A549 (cell line): ENCODE measurements around the gene MGMT. TPM values are rescaled to one million over a fixed set of nuclear protein-coding genes. Genes with fewer than 3 reads are reported as not detected.

Source experiments
- ATAC-seq, 2 experiments: fragments of 200-7000 bp in 1 of 2; fragments of >200 bp in 1 of 2; cut with Nextera tagmentation in 1 of 2; cut with Tn5 transposase in 1 of 2; 3 replicates each; pipeline versions ENCODE4 v1.8.0 to v1.9.1; 2018 to 2020; ENCODE audit warnings: mild to moderate bottlenecking in 1 of 2, moderate library complexity in 1 of 2
- CTCF ChIA-PET: fragments of 300-600 bp; sonication (Branson Sonifier 250); formaldehyde crosslinking; extraction: SDS; loops from one replicate; lab custom pipeline; 2021; ENCODE audit warnings: antibody characterized with exemption, inconsistent platforms; lab: Yijun Ruan, JAX
- POLR2A ChIA-PET: fragments of 350-600 bp; formaldehyde crosslinking; extraction: SDS; loops from one replicate; lab custom pipeline; 2021; ENCODE audit warnings: antibody characterized with exemption, inconsistent platforms; lab: Yijun Ruan, JAX
- DNase-seq, 2 experiments: peaks; one replicate each; pipeline versions ENCODE4 v3.0.0 to v3.0.0-alpha.2; 2011 to 2016; ENCODE audit warnings: low read depth in 1 of 2, low spot score in 1 of 2
- FAIRE-seq: peaks from 2 replicates; lab custom pipeline; 2011; peaks lifted over from hg19 to GRCh38; lab: Jason Lieb, UNC
- H3K27ac ChIP-seq, 2 experiments: fragments of >200 bp; sonication (Bioruptor Twin); formaldehyde crosslinking; 3 replicates each; pipeline ENCODE4 v1.5.1; 2016 to 2017
- H3K4me1 ChIP-seq: fragments of >200 bp; sonication (Bioruptor Twin); formaldehyde crosslinking; 3 replicates; pipeline ENCODE4 v1.6.1; 2016
- H3K4me2 ChIP-seq: fragments of >200 bp; sonication (Bioruptor Twin); formaldehyde crosslinking; 3 replicates; pipeline ENCODE4 v1.6.1; 2016
- H3K4me3 ChIP-seq: fragments of >200 bp; sonication (Bioruptor Twin); formaldehyde crosslinking; 3 replicates; pipeline ENCODE4 v1.5.1; 2016
- H3K9me3 ChIP-seq: fragments of >200 bp; sonication (Bioruptor Twin); formaldehyde crosslinking; 3 replicates; pipeline ENCODE4 v1.6.1; 2016
- CHD4 ChIP-seq: fragments of 200-600 bp; sonication (generic); IDR thresholded peaks from 2 replicates; pipeline ENCODE4 v1.6.1; 2016; ENCODE audit warnings: antibody characterized with exemption, mild to moderate bottlenecking, borderline replicate concordance
- EHF ChIP-seq: fragments of 250-450 bp; sonication (Bioruptor Pico); IDR thresholded peaks from 2 replicates; pipeline ENCODE4 v1.5.0; 2020; ENCODE audit warnings: mild to moderate bottlenecking
- HDAC2 ChIP-seq: fragments of 200-600 bp; sonication (generic); IDR thresholded peaks from 2 replicates; pipeline ENCODE4 v1.6.1; 2016
- HOXB13 ChIP-seq: fragments of 250-450 bp; sonication (Bioruptor Pico); IDR thresholded peaks from 2 replicates; pipeline ENCODE4 v1.5.0; 2020; ENCODE audit warnings: low read depth, mild to moderate bottlenecking, moderate library complexity
- JUNB ChIP-seq: fragments of >200 bp; sonication (Bioruptor Twin); formaldehyde crosslinking; IDR thresholded peaks from 2 replicates; pipeline ENCODE4 v1.6.1; 2016
- KDM1A ChIP-seq: fragments of 200-600 bp; sonication (generic); IDR thresholded peaks from 2 replicates; pipeline ENCODE4 v1.6.1; 2016; ENCODE audit warnings: low read depth, mild to moderate bottlenecking
- MAFK ChIP-seq: fragments of 450-650 bp; IDR thresholded peaks from 2 replicates; pipeline ENCODE4 v1.6.1; 2014; ENCODE audit not compliant: partially characterized antibody
- MYC ChIP-seq: IDR thresholded peaks from 2 replicates; pipeline ENCODE4 v1.6.1; 2012; ENCODE audit warnings: mild to moderate bottlenecking, inconsistent platforms, low read length, improper control_type of control experiment, borderline replicate concordance
- NFE2L2 ChIP-seq: fragments of 150-350 bp; conservative IDR thresholded peaks from 2 replicates; pipeline ENCODE4 v1.6.1; 2014; ENCODE audit warnings: low read length
- NR3C1 ChIP-seq: fragments of >200 bp; sonication (Bioruptor Twin); formaldehyde crosslinking; IDR thresholded peaks from 3 replicates; pipeline ENCODE4 v1.6.1; 2017
- PHF8 ChIP-seq: fragments of 200-600 bp; sonication (generic); IDR thresholded peaks from 2 replicates; pipeline ENCODE4 v1.6.1; 2016; ENCODE audit warnings: low read depth, mild to moderate bottlenecking, antibody characterized with exemption, moderate library complexity, borderline replicate concordance
- POLR2AphosphoS2 ChIP-seq: conservative IDR thresholded peaks from 2 replicates; pipeline ENCODE4 v1.6.1; 2012; ENCODE audit warnings: low read length, improper control_type of control experiment, inconsistent platforms
- RARB ChIP-seq: fragments of 250-450 bp; sonication (Bioruptor Pico); IDR thresholded peaks from 2 replicates; pipeline ENCODE4 v1.8.0; 2021; ENCODE audit warnings: mild to moderate bottlenecking, moderate library complexity
- RCOR1 ChIP-seq: fragments of 150-350 bp; IDR thresholded peaks from 2 replicates; pipeline ENCODE4 v1.6.1; 2014; ENCODE audit warnings: antibody characterized with exemption, low read length, low read depth
- TFCP2L1 ChIP-seq: fragments of 250-450 bp; sonication (Bioruptor Pico); IDR thresholded peaks from 2 replicates; pipeline ENCODE4 v1.5.0; 2021; ENCODE audit warnings: mild to moderate bottlenecking
- ZC3H11A ChIP-seq: fragments of 450-650 bp; IDR thresholded peaks from 2 replicates; pipeline ENCODE4 v1.6.1; 2014; ENCODE audit warnings: antibody characterized with exemption, mild to moderate bottlenecking
- ZNF302 ChIP-seq: fragments of 250-450 bp; sonication (Bioruptor Pico); IDR thresholded peaks from 2 replicates; pipeline ENCODE4 v1.9.0; 2021; ENCODE audit warnings: inconsistent platforms, mild to moderate bottlenecking, moderate library complexity
- WGBS: methylation state at CpG from one replicate; pipeline ENCODE4 v1.1.6; 2017; ENCODE audit errors: missing lambda C conversion rate; 5-methylcytosine and 5-hydroxymethylcytosine counted together
- polyA plus RNA-seq, 4 experiments: library from polyadenylated mRNA; depleted of rRNA in 3 of 4; stranded (reverse); fragments of >200 nt; fragmentation: RNase III in 1 of 4; extraction: RNeasy Plus Mini Kit Qiagen cat#74134 plus additional on column Dnase treatment in 1 of 4; gene quantifications; 2 replicates in 3 of 4; 3 replicates in 1 of 4; pipeline ENCODE4 v1.2.3, GENCODE V29; 2011 to 2017
- TF ChIP-seq, protein P1 (sequence below): fragments of >200 bp; sonication (Bioruptor Twin); formaldehyde crosslinking; IDR thresholded peaks from 2 replicates; pipeline ENCODE4 v1.6.1; 2016
- TF ChIP-seq, protein P2 (sequence below): IDR thresholded peaks from 2 replicates; pipeline ENCODE4 v1.6.1; 2012; ENCODE audit warnings: low read depth, borderline replicate concordance
- TF ChIP-seq, protein P3 (sequence below): fragments of >200 bp; sonication (Bioruptor Twin); formaldehyde crosslinking; IDR thresholded peaks from 3 replicates; pipeline ENCODE4 v1.5.1; 2016
- TF ChIP-seq, protein P4 (sequence below): IDR thresholded peaks from 2 replicates; pipeline ENCODE4 v1.6.1; 2012
- TF ChIP-seq, protein P5 (sequence below): fragments of 450-650 bp; IDR thresholded peaks from 2 replicates; pipeline ENCODE4 v1.6.1; 2014; ENCODE audit warnings: antibody characterized with exemption

Gene MGMT
- polyA plus RNA-seq, 2 of the 4 experiments (the other 2 are of a cell fraction) = 4.9 to 5.2 TPM

DNA sequence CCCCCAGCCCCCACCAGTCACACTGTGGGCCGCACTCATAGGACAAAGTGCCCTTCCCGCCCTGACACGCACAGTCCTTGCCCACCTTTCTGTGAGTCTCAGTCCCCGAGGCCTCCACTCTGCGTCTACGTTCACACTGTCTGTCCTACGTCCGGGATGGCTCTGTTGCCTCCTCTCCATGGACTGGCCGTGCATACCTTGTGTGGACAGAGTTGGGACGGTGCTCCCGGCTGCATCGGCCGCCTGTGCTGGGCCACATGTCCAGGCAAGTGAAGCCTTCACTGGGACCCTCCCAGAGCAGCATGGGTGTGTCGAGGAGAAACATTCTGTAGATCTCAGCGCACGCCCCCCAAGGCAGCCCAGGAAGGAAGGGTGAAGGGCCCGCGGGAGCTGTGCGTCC lies 239.0 kb downstream of the MGMT start (continued):
- TF ChIP-seq, protein P1, sequence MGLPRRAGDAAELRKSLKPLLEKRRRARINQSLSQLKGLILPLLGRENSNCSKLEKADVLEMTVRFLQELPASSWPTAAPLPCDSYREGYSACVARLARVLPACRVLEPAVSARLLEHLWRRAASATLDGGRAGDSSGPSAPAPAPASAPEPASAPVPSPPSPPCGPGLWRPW = no peak
- no peak for TF ChIP-seq JUNB

DNA sequence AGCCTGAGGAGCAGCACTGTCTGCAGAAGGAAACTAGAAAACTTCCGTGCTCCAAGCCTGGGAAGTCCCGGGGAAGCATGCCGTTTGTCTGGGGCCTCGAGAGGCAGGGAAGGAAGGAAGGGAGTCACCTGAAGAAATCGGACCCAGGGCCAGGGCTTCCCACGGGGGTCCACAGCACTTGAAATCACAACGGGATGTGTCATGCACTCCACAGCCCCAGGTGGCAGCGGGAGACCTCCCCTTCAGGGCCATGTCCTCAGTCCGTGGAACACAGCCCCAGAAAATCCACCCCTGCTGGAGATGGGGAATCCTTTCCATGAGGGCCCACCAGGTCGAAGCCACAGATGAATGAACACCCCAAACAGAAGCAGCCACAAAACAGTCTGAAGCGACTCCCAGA lies 239.5 kb downstream of the MGMT start:
- WGBS = 41% methylated on average over 11 of the region's 11 CpGs
- H3K9me3 ChIP-seq = no peaks in the 10 kb centered on the region
- TF ChIP-seq, protein P2, sequence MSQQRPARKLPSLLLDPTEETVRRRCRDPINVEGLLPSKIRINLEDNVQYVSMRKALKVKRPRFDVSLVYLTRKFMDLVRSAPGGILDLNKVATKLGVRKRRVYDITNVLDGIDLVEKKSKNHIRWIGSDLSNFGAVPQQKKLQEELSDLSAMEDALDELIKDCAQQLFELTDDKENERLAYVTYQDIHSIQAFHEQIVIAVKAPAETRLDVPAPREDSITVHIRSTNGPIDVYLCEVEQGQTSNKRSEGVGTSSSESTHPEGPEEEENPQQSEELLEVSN = no peak
- TF ChIP-seq ZNF302 = no peak
- no peak for TF ChIP-seq TFCP2L1 (CRISPR knock-in tag)
- no peak for TF ChIP-seq NFE2L2
- no peak for TF ChIP-seq MAFK
- TF ChIP-seq RARB = no peak
- TF ChIP-seq HOXB13 (CRISPR knock-in tag) = no peak
- no peak for TF ChIP-seq HDAC2
- TF ChIP-seq CHD4 = no peak
- TF ChIP-seq, protein P3, sequence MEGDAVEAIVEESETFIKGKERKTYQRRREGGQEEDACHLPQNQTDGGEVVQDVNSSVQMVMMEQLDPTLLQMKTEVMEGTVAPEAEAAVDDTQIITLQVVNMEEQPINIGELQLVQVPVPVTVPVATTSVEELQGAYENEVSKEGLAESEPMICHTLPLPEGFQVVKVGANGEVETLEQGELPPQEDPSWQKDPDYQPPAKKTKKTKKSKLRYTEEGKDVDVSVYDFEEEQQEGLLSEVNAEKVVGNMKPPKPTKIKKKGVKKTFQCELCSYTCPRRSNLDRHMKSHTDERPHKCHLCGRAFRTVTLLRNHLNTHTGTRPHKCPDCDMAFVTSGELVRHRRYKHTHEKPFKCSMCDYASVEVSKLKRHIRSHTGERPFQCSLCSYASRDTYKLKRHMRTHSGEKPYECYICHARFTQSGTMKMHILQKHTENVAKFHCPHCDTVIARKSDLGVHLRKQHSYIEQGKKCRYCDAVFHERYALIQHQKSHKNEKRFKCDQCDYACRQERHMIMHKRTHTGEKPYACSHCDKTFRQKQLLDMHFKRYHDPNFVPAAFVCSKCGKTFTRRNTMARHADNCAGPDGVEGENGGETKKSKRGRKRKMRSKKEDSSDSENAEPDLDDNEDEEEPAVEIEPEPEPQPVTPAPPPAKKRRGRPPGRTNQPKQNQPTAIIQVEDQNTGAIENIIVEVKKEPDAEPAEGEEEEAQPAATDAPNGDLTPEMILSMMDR = no peak
- no peak for TF ChIP-seq PHF8
- TF ChIP-seq KDM1A = no peak
- TF ChIP-seq NR3C1 = no peak
- no peak for TF ChIP-seq RCOR1
- TF ChIP-seq, protein P1 = no peak
- ChIA-PET CTCF (no interaction called here), POLR2A (no interaction called here)
- H3K4me1 ChIP-seq = no peaks in the 10 kb centered on the region
- ATAC-seq (no peak), DNase-seq (no peak), FAIRE-seq (no peak)
- no peak overlapping the region for H3K4me3 ChIP-seq
- H3K4me2 ChIP-seq = no peak overlapping the region
- no peak overlapping the region for H3K27ac ChIP-seq

DNA sequence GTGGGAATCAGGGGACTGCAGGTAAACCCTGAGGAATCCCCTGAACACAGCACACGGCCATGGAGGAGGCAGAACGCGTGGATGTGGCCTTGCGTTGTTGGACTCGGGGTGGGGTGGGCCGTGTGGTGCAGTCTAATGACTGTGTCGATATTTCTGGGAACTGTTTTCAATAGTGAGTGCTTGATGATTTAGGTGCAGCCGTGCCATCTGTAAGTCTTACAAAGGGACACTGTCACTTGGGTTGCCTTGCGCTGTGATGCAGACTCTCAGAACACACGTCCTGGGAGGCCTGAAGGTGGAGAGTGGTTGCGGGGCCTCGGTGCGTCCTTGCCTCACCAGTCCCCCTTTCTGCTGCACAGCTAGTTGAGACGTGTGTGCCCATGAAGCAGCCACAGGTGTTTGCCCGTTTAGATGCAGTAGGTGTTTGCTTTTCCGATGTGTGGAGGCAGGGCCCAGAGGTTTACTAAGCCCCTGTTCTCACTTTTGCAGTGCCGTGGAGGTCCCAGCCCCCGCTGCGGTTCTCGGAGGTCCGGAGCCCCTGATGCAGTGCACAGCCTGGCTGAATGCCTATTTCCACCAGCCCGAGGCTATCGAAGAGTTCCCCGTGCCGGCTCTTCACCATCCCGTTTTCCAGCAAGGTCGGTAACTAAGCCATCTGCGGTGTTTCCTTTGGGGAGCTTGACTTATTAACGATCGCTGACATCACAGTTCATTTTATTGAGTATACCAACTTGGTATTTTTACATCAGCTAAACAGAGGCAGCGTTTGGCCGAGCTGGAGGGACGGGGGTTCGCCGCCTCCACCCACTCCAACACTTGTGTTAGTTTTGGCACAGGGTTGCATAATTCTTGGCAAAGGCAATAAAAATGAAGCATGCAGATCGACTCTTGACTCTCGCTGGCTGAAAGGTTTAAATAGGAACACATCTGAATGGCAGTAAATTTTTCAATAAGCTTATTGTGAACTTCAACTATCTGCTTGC lies 240.7 kb downstream of the MGMT start:
- POLR2A ChIA-PET = no interaction called here
- no peaks in the 10 kb centered on the region for H3K9me3 ChIP-seq
- no peak overlapping the region for H3K27ac ChIP-seq
- no peak for ATAC-seq
- H3K4me1 ChIP-seq = no peaks in the 10 kb centered on the region
- no peak for FAIRE-seq
- DNase-seq = no peak
- H3K4me3 ChIP-seq = no peak overlapping the region
- WGBS = 53% methylated on average over 33 of the region's 37 CpGs
- no peak overlapping the region for H3K4me2 ChIP-seq
- CTCF ChIA-PET = no interaction called here
- TF ChIP-seq, protein P4, sequence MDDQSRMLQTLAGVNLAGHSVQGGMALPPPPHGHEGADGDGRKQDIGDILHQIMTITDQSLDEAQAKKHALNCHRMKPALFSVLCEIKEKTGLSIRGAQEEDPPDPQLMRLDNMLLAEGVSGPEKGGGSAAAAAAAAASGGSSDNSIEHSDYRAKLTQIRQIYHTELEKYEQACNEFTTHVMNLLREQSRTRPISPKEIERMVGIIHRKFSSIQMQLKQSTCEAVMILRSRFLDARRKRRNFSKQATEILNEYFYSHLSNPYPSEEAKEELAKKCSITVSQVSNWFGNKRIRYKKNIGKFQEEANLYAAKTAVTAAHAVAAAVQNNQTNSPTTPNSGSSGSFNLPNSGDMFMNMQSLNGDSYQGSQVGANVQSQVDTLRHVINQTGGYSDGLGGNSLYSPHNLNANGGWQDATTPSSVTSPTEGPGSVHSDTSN = no peak
- TF ChIP-seq, protein P5, sequence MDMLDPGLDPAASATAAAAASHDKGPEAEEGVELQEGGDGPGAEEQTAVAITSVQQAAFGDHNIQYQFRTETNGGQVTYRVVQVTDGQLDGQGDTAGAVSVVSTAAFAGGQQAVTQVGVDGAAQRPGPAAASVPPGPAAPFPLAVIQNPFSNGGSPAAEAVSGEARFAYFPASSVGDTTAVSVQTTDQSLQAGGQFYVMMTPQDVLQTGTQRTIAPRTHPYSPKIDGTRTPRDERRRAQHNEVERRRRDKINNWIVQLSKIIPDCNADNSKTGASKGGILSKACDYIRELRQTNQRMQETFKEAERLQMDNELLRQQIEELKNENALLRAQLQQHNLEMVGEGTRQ = no peak
- no peak for TF ChIP-seq CHD4
- TF ChIP-seq ZC3H11A = no peak
- TF ChIP-seq MYC = no peak
- TF ChIP-seq POLR2AphosphoS2 = no peak
- TF ChIP-seq EHF (CRISPR knock-in tag) = no peak
